ENCODE data around the gene OR52W1. TPM values are rescaled to one million over a fixed set of nuclear protein-coding genes. Genes with fewer than 3 reads are reported as not detected.

Gene OR52W1, protein sequence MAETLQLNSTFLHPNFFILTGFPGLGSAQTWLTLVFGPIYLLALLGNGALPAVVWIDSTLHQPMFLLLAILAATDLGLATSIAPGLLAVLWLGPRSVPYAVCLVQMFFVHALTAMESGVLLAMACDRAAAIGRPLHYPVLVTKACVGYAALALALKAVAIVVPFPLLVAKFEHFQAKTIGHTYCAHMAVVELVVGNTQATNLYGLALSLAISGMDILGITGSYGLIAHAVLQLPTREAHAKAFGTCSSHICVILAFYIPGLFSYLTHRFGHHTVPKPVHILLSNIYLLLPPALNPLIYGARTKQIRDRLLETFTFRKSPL
- not detected in 2 replicates for total RNA-seq

DNA sequence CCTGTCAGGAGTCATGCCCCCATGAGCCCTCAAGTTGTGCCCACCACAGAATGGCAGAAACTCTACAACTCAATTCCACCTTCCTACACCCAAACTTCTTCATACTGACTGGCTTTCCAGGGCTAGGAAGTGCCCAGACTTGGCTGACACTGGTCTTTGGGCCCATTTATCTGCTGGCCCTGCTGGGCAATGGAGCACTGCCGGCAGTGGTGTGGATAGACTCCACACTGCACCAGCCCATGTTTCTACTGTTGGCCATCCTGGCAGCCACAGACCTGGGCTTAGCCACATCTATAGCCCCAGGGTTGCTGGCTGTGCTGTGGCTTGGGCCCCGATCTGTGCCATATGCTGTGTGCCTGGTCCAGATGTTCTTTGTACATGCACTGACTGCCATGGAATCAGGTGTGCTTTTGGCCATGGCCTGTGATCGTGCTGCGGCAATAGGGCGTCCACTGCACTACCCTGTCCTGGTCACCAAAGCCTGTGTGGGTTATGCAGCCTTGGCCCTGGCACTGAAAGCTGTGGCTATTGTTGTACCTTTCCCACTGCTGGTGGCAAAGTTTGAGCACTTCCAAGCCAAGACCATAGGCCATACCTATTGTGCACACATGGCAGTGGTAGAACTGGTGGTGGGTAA is at the start of gene OR52W1:
TSS of gene OR52W1 (plus strand) at position 51 of the 637 bp plus-strand sequence. CDS start at position 51, 0 bp downstream.
- intact Hi-C loops (cut with micrococcal nuclease) = no loop called here

DNA sequence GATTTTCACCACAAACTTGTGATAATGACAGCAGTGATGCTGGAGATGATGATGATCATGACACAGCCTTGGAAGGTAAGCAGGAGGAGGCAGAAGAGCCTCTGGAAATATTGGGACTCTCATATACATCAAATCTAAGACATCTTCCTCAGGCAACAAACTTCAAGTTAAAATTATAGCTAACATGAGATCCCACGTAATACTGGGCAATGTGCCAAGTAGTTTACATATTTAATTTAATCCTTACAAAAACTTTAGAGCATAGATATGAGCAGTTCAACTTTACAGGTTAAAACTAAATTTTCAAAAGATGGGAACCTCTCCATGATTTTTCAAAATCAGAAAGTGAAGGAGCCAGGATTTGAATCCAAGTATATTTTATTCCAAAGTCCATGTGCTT is 47.9 kb upstream of the OR52W1 start:
- intact Hi-C loops (cut with micrococcal nuclease) = no loop called here

DNA sequence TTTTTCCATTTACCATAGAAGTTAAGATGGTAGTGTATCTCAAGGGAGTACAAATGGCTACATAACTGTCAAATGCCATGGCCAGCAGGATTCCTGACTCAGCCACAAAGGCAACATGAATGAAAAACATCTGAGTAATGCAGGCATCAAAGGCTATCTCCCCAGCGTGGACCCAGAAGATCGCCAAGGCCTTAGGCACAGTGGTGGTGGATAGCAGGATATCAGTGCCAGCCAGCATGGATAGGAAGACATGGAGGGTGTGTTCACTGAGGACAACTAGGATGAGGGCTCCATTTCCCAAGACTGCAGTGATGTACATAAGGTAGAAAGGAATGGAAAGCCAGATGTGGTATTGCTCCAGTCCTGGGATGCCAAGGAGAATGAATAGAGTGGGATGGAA is 46.9 kb upstream of the OR52W1 start:
- intact Hi-C loops (cut with micrococcal nuclease) = no loop called here

DNA sequence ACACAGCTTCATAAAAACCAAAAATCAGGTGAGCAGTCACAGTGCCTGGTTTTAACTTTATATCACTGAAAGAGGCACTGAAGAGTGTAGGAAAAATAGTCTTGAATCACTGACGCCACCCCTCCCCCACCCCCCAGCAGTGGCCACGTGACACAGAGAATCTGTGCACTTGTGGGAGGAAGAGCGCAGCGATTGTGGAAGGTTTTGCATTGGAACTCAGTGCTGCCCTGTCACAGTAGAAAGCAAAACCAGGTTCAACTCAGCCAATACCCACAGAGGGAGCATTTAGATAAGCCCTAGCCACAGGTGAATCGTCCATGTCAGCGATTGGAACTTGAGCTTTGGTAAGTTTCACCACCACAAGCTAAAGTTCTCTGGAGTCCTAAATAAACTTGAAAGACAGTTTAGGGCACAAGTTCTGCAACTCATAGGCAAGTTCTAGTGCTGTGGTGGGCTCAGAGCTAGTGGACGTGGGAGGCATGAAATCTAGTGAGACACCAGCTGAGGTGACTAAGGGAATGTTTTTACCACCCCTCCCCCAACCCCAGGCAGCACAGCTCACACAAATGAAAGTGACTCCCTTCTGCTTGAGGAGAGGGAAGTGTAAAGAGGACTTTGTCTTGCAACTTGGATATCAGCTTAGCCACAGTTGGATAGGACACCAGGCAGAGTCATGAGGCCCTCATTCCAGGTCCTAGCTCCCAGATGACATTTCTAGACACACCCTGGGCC is 42.2 kb upstream of the OR52W1 start:
- intact Hi-C loops (cut with micrococcal nuclease) = no loop called here

DNA sequence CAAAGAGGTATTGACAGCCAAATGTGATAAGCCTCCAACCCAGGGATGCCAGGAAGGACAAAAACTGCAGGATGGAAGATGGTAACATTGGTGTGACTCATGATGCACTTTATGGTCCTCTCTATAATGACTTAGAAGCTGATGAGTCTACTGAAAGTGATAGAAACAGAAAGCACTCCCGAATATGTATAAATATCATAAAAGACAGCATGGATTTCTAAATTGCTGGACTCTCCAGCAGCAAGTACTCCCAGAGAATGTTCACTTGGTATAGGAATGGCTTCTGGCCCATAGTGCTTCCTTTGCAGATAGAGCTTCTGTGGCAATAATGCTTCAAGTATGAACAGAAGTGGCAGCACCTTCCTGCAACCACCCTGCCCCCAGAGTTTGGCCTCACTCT is 28.8 kb upstream of the OR52W1 start, which contains the start of gene OR52B2:
TSS of gene OR52B2 (minus strand) at position 101 of the 400 bp plus-strand sequence. CDS start at position 101, 0 bp downstream.
- intact Hi-C loops (cut with micrococcal nuclease) = no loop called here

DNA sequence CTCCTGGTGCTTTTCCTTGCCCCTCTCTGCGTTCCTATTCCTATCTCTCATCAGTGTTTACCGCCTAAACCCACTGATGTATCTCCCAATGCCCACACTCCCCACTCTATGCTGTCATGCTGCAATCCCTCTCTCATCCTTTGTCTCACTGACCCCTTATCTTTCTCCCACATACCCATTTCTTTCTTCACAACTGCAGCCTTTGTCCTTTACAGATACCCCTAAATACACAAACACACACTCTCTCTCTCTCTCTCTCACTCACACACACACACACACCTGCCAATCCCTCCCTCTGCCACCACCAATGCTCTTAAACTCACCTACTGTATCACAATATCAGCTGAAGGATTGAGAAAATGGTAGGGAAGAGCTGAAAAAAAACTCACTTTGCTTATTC is 23.6 kb upstream of the OR52W1 start:
- intact Hi-C loops (cut with micrococcal nuclease) = no loop called here

DNA sequence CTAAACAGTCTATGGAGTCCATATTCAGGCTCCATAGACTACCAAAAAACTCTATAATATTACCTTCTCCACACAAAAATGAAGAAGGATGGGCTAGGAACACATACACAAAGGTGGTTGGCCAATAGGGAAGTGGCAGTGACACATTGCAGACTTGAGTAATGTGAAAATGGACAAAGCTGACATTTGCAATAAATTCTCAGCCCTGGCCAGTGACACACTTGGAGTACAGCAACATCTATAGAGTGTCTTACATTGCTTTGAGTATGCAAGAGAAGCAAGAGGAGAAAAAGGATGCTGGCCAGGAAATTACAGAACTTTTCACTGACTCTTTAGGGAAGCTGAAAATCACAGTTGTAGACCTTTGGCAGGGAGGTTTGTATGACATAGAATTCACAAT is 7.3 kb upstream of the OR52W1 start:
- intact Hi-C loops (cut with micrococcal nuclease) = no loop called here

DNA sequence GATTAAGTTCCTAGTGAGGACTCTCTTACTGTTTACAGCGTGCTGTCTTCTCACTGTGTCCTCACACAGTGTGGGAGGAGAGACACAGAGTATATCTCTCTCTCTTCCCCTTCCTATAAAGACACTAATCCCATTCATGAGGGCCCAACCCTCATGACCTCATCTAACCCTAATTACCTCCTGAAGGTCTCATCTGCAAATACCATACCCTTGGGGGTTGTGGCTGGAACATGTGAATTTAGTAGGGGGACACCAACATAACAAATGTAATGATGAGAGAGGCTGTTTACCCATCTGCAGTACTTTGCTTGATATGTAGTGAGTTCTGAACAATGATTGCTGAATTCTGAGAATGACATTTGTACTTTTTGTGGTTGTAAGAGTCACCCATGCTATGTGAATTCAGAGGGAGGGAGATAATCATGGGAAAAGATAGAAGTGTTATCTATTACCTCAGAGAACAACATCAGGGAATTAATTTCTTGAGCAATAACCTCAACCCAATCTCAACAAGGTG is 4.9 kb upstream of the OR52W1 start:
- intact Hi-C loops (cut with micrococcal nuclease) = no loop called here

DNA sequence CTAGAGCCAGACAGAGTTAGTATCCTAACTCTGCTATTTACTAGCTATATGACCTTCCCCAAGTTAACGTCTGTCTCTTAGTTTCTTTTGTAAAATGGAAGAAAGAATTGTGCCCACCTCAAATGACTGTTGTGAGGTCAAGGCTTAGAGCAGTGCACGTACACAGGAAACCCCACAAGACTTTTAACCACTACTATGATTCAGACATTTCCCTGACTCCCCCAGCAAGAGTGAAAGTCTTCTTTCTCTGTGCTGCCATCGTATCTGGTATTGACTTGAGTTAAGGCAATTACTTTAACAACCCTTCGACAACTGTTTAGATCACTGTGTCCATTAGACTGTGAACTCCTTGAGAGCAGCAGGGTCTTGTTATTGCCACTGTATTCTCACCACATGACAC is 2.6 kb upstream of the OR52W1 start:
- intact Hi-C loops (cut with micrococcal nuclease) = no loop called here

DNA sequence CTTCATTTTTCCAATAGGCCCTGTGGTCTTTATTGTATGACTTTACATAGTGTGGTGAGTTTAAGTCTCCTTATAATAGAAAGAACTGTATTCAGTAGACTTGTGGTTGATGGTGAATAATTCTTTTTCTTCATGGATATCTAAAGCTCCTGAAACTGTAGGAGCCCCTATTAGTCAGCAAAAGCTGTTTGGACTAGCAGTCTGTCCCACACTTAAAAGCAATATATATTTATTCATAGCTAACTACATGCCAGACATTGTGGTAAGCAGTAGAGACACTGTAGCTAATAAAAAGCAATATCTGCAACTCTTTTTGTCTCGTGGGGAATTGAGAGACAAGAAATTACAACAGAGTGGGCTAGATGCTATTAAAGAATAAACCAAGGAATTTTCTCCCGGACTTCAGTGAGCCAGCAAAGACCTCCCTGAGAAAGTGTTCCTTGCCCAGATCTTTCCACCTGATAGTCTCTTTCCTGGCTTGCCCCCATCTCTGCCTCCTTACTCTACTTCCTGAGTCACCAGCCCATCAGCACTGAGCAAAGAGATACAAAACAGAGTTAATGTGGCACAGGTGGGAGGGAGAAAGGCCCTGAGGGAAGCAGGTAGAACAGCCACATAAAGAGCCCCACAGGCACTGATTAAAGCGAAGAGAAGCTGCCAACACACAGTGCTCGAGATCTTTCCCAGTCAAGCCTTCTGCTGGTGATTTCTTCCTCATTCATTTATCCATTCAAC is 1.4 kb upstream of the OR52W1 start:
- intact Hi-C loops (cut with micrococcal nuclease) = no loop called here

DNA sequence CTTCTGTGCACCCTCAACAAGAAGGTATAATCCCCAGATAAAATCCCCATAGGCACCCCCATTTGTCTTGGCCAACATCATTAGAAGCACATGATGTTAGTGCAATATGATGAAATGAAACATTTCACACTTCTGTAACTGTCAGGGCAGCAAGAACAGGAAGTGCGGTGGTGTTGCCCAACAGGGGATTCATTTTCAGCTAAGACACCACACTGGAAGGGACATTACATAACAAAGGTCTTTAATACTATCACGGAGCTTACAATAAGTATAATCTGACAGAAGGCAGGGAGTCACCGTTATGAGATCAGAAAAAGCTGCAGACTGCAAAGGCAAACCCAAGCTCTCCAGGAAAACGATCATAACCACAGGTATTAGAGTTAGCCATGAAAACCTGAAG is 2.0 kb downstream of the OR52W1 start:
- intact Hi-C loops (cut with micrococcal nuclease) = no loop called here

DNA sequence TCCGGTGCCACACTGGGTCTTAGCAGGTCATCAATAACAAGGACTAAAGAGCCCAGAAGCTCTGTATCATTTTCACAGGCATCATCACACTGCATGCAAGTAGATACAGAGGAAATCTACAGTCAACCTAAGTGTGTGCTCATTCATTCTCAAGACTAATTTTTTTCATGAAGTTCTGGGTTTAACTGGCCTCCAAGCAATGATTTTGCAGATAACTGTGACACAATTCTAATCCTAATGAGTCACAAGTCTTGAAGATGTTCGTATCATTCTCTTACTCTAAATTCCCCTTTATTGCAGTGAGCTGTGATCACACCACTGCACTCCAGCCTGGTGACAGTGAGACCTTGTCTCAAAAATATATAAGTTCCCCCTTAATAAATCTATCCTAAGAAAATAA is 2.5 kb downstream of the OR52W1 start:
- intact Hi-C loops (cut with micrococcal nuclease) = no loop called here

DNA sequence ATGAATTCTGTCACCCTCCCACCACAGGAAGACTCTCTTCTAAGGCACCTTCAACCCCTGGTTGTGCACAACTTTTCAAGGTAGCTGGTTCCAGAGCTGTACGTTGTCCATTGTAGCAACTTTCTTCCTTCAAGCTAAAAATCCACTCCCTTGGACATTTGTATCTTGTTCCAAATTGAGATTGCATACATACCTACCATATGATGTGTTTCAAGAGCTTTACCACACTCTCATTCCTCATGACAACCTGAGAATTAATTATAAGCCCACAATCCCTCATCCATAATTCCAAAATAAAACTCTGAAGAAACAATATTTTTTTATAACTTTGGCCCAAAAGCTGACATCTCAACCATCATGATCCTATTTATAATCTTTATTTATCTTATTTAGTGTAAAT is 3.0 kb downstream of the OR52W1 start:
- intact Hi-C loops (cut with micrococcal nuclease) = loop anchor here (2.0 kb wide), 1 partner anchor 33 kb away; the partner anchor contains the start of gene FHIP1B

DNA sequence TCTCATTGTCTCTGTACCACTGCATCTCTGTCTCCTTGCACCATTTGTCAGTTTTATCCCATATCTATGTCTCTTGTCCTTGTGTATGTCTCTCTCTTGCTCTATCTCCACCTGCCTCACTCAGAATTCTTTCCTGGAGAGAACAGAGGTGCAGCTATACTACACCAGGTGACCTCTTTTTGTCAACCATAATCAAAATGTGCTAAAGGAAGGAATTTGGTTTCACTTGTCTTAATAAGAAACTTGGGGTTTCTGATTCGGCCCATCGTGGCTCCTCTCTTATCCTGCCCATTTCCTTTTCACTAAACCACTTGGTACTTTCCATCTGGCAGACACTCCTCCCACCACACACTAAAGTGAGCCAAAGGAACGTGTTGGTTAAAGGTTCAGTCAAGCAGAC is 4.3 kb downstream of the OR52W1 start:
- intact Hi-C loops (cut with micrococcal nuclease) = loop anchor here (2.0 kb wide), 1 partner anchor 31 kb away; the partner anchor contains the start of gene FHIP1B

DNA sequence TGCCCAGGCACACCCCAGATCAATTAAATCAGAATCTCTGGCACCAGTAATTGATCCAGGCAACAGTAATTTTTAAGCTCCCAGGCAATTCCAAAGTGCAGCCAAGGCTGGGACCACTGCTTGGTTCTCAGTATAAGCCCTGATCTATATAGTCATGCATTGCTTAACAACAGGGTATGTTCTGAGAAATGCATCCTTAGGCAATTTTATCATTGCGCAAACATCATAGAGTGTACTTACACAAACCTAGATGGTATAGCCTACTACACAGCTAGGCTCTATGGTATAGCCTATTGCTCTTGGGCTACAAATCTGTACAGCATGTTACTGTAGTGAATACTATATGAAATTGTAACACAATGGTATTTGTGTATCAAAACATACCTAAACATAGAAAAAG is 5.7 kb downstream of the OR52W1 start:
- intact Hi-C loops (cut with micrococcal nuclease) = no loop called here

DNA sequence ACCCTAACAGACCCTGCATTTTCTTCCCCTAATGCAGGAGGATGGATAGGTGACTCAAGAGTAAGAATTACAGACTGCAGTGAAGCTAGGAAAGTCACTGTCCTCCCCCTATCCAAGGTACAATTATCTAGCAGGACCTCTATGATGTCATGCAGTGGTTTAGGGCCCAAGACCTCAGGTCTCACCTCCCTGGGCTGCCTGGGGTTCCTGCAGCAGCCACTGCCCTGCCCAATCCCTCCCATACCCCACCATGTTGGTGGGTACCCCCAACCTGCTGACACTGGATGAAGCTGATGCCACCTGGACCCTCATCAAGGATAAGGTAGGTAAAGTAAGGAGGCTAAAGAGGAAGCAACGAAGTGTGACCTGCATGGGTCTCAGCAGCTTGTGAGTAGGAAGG is 6.3 kb downstream of the OR52W1 start, which contains the start of gene C11orf42:
TSS of gene C11orf42 (plus strand) at position 192 of the 400 bp plus-strand sequence. CDS start at position 251, 59 bp downstream.
- intact Hi-C loops (cut with micrococcal nuclease) = no loop called here

DNA sequence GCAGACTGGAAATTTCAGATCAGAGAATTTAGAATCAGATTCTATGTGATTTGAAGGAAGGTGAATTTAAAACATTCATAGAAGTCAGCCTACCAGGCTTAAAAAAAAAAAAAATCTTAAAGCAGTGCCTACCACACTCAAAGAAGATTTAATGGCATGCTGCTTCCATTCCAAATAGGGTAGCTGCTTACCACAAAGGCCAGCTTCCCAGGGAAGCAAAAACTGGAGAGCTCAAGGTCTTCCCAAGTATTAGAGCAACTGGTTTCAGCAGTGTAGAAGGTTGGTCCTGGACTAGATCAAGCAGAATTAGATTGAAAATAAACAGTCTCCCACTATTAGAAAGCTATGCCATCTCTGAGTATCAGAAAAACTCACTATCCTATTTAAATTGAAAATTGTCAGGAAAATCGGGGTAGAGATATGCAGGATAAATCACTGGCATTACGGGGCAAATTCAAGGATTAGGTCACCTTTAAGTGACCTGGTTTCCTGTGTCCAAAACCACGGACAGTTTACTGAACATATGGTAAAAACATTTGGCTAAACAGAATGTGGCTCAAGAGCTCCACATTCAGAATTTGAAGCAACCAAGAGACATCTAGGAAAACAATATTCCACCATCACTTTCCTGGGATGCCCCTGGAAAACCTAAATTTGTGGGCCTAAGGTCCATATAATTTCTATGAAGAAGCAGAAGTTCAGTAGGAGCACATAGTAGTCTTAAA is 7.6 kb downstream of the OR52W1 start:
- intact Hi-C loops (cut with micrococcal nuclease) = no loop called here

DNA sequence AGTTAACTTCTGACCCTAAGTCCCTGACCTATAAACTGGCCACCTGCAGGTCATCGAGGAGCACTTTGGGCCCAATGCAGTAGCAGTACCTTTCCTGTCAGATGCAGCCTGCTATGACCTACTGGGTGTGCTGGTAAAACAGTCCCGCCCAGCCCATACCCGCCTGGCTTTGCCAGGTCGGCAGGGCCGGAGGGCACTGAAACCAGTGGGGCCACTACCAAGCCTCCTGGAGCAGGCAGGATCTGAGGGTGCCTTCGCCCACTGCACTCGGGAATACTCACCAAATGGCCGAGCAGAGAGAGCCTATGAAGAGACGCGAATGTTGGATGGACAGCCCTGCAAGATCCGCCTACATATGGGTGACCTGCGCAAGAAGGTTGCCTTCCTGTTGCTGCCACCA is 10.8 kb downstream of the OR52W1 start:
- intact Hi-C loops (cut with micrococcal nuclease) = no loop called here

DNA sequence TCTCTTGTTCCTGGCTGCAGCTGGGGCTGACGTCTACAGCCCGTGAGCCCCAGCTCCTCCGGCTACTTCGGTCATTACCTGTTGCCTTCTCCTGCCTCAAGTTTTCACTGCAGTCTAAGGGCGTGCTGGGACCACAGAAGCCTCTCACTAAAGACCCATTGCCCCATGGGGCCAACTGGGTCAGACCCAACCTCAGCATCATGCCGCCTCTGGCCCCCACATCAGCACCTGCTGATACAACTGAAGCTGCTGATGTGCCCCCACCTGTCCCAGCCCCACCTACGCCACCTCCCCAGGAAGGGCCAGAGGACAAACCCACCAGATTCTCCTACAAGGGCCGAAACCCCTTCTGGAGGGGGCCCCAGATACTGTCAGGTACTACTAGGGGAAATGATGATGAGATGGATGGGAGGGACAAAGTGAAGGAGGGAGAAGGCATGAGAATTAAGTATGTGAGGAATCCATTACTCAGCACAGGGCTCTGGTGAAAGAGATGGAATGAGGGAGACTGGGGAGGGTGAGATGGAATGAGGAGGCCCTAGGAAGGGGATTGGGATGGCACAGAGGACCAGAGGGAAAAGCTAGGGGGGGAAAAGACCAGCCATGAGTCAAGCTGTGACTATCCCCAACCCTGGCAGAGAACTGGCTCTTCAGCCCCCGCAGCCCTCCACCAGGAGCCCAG is 11.4 kb downstream of the OR52W1 start:
- intact Hi-C loops (cut with micrococcal nuclease) = no loop called here

DNA sequence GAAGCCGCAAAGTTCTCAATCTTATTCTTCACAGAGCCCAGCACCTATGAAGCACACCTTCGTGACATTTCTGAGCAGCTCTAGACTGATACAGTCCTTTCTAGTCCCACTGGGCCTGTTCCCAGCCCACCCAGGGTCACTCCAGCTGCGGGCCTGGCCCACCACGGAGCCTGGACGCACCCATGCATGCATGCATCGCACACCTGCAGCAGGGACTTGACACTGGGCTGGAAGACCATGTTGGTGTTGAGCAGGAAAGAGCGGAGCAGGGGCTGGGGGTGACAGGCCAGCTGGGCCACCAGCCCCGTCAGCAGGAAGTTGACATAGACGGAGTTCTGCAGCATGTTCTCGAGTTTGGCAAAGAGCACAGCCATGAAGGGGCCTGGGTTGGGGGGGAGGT is 15.5 kb downstream of the OR52W1 start:
- intact Hi-C loops (cut with micrococcal nuclease) = no loop called here
